ENCODE measurements around the gene FARP1.
"Not testable (repeated sequence)": the region's sequence is repeated elsewhere in the genome, so short reads cannot be mapped to it uniquely, and the experiment has no call there.

The FARP1 gene

GRCh38 chr13:98366010-98366409 lies 223.1 kb downstream of the FARP1 start:
- no peak for DNase-seq (ENCODE audit: low spot score)

- DNase-seq (ENCODE audit: low spot score), result no peak
These were observed 223.5 kb downstream of the FARP1 start for GRCh38 chr13:98366443-98366842.

GRCh38 chr13:98366959-98367358 lies 224.1 kb downstream of the FARP1 start:
- DNase-seq (ENCODE audit: low spot score), result no peak

- DNase-seq (ENCODE audit: low spot score), result no peak
These were observed 225.1 kb downstream of the FARP1 start for GRCh38 chr13:98368019-98368418.

- not testable (repeated sequence) for DNase-seq (ENCODE audit: low spot score)
These were observed 226.6 kb downstream of the FARP1 start for GRCh38 chr13:98369520-98369919.

- no peak for DNase-seq (ENCODE audit: low spot score)
These were observed 227.4 kb downstream of the FARP1 start for GRCh38 chr13:98370261-98370660.

GRCh38 chr13:98370806-98371515 lies 228.1 kb downstream of the FARP1 start:
- no peak for DNase-seq (ENCODE audit: low spot score)

- DNase-seq (ENCODE audit: low spot score), result no peak
These were observed 228.7 kb downstream of the FARP1 start for GRCh38 chr13:98371516-98372023.

- DNase-seq (ENCODE audit: low spot score), result no peak
These were observed 230.0 kb downstream of the FARP1 start for GRCh38 chr13:98372876-98373275.

GRCh38 chr13:98374750-98375149 lies 231.9 kb downstream of the FARP1 start:
- no peak for DNase-seq (ENCODE audit: low spot score)

GRCh38 chr13:98377635-98378378 lies 234.9 kb downstream of the FARP1 start:
- no peak for DNase-seq (ENCODE audit: low spot score)

GRCh38 chr13:98384739-98385138 lies 241.8 kb downstream of the FARP1 start:
- DNase-seq (ENCODE audit: low spot score), result no peak

- no peak for DNase-seq (ENCODE audit: low spot score)
These were observed 242.7 kb downstream of the FARP1 start for GRCh38 chr13:98385606-98386005.

GRCh38 chr13:98386637-98387036 lies 243.7 kb downstream of the FARP1 start:
- no peak for DNase-seq (ENCODE audit: low spot score)

GRCh38 chr13:98389319-98389718 lies 246.4 kb downstream of the FARP1 start:
- no peak for DNase-seq (ENCODE audit: low spot score)

- no peak for DNase-seq (ENCODE audit: low spot score)
These were observed 247.3 kb downstream of the FARP1 start for GRCh38 chr13:98390086-98390715.

- no peak for DNase-seq (ENCODE audit: low spot score)
These were observed 251.0 kb downstream of the FARP1 start for GRCh38 chr13:98393873-98394272.

GRCh38 chr13:98394820-98395510 lies 252.1 kb downstream of the FARP1 start:
- no peak for DNase-seq (ENCODE audit: low spot score)

- no peak for DNase-seq (ENCODE audit: low spot score)
These were observed 253.3 kb downstream of the FARP1 start for GRCh38 chr13:98396071-98396710.

- DNase-seq (ENCODE audit: low spot score), result no peak
These were observed 254.3 kb downstream of the FARP1 start for GRCh38 chr13:98397221-98397620.

- DNase-seq (ENCODE audit: low spot score), result no peak
These were observed 255.0 kb downstream of the FARP1 start for GRCh38 chr13:98397861-98398260.

- no peak for DNase-seq (ENCODE audit: low spot score)
These were observed 255.7 kb downstream of the FARP1 start for GRCh38 chr13:98398581-98398980.

Measured in HuH-7.5 (cell line).